ENCODE measurements around the gene UBR3. TPM values are rescaled to one million over a fixed set of nuclear protein-coding genes. Genes with fewer than 3 reads are reported as not detected.
"Not testable (repeated sequence)": the region's sequence is repeated elsewhere in the genome, so short reads cannot be mapped to it uniquely, and the experiment has no call there.

UBR3 gene
- 15.4 TPM for polyA plus RNA-seq (2013, experiment 1 of 2; ENCODE audit: insufficient read length)
- 15.6 TPM for polyA plus RNA-seq (2013, experiment 2 of 2; ENCODE audit: insufficient read length)

DNA sequence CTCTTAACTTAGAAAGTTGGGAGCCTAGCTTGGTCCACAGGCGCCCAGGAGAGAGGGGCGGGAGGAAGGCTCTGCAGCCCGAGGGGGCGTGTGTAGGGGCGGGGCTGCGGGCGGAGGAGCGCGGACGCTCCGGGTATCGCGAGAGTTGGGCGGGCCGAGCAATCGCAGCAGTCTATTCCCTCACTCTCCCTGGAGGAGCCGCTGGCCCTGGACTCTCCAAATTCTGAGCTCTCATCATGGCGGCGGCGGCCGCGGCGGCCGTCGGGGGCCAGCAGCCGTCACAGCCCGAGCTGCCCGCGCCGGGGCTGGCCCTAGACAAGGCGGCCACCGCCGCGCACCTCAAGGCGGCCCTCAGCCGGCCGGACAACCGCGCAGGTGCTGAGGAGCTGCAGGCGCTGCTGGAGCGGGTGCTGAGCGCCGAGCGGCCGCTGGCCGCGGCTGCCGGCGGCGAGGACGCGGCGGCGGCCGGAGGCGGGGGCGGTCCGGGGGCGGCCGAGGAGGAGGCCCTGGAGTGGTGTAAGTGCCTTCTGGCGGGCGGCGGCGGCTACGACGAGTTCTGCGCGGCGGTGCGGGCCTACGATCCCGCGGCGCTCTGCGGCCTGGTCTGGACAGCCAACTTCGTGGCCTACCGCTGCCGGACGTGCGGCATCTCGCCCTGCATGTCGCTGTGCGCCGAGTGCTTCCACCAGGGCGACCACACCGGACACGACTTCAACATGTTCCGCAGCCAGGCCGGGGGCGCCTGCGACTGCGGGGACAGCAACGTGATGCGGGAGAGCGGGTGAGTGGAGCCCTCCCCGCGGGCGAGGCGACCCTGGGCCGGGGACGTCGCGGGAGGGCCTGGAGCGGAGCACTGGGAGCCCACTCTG, at the start of gene UBR3:
TSS of gene UBR3 (plus strand) at position 183 of the 869 bp plus-strand sequence. CDS start at position 237, 54 bp downstream.
- DNase-seq: peak; percentile 93

DNA sequence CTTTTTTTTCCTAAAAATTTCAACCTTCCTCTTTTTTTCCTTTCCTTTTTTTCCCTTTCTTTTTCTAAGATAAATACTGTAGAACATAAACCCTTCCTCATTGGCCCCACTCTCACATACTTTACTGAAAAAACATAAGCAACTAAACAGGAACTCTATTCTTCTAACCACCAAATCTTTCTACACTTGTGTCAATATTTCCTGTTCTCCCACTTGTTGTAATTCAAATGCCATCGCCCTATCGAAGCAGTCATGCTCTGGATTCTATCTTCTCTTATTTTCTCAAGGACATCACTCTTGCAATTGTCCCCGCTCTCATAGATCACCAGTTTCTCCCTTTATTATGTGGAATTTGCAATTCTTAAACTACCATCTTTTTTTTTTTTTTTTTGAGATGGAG, 48.8 kb upstream of the UBR3 start:
- no peak for DNase-seq

DNA sequence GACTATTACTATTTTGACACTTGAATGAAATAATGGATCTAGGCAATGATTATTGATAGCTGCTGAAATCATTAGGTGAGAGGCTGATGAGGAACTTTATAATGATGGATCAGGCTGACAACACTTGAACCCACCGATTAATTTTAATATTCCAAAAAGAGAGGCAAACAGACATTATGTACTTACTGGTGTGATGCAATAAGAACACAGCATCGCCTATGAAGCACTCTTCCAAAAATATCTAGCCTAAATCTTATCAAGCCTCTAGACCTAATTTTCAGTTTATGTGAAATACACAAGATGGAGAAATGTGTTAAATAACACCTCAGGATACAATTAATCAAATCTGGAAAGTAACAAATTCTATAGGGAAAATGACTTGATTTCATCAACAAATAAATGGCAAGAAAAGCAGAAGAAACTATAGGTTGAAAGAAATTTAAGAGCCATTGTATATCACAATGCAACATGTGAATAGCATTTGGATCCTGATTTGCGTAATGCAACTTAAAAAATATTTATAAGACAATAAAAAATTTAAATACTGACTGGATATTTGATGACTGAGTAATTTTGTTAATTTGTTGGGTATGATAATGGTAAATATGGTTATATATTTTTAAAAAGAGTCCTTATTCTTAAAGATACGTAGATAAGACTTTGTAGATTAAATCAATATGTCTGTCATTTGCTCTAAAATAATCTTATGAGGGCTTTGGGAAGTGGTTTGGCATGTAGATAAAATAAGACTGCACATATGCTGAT, 45.8 kb upstream of the UBR3 start:
- DNase-seq: no peak

- no peak for DNase-seq
These were observed 44.7 kb upstream of the UBR3 start for GRCh38 chr2:169782513-169782912.

- DNase-seq: no peak
These were observed 36.7 kb upstream of the UBR3 start for GRCh38 chr2:169790581-169790980.

GRCh38 chr2:169795181-169795580, 32.1 kb upstream of the UBR3 start:
- DNase-seq: no peak

- no peak for DNase-seq
These were observed 30.8 kb upstream of the UBR3 start for GRCh38 chr2:169796441-169796840.

DNA sequence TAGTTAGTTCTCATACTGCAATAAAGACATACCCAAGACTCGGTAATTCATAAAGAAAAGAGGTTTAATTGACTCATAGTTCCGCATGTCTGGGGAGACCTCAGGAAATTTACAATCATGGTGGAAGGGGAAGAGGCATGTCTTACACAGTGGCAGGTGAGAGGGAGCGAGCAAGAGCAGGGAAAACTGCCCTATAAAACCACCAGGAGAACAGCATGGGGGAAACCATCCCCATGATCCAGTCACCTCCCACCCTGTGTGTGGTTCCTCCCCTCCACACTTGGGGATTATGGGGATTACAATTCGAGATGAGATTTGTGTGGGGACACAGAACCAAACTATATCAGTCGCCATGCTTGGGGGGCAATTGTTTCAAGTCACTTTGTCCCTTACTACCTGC, 29.7 kb upstream of the UBR3 start:
- no peak for DNase-seq

DNA sequence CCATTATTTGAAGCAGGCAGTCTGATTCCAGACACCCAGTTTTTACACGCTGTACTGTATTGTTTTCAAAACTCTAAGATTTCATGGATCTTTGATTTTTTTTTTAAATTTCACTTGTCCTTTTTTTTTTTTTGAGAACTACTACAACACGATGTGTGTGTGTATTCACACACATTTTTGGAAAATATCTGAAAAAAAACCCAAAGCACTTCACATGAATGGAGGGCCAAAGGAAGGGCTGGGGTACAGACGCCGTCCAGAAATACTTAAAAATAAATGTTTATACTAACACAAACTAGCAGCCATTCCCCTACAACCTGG, 28.9 kb upstream of the UBR3 start:
- no peak for DNase-seq

GRCh38 chr2:169798718-169799592, 28.3 kb upstream of the UBR3 start, which contains the start of gene SSB:
TSS of gene SSB (plus strand) at chr2:169798871. CDS start at chr2:169800961, 2,090 bp downstream.
- peak; percentile 91 for DNase-seq

DNA sequence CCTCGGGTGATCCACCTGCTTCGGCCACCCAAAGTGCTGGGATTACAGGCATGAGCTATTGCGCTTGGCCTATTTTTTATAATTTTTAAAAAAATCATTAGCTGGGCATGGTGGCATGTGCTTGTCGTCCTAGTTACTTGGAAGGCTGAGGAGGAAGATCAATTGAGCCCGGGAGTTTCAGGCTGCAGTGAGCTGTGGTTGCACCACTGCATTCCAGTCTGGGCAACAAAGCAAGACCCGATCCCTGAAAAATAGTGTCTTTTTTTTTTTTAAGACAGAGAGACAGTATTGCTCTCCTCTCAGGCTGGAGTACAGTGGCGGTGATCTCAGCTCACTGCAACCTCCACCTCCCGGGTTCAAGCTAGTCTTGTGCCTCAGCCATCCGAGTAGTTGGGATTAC, 23.8 kb upstream of the UBR3 start:
- DNase-seq: no peak

DNA sequence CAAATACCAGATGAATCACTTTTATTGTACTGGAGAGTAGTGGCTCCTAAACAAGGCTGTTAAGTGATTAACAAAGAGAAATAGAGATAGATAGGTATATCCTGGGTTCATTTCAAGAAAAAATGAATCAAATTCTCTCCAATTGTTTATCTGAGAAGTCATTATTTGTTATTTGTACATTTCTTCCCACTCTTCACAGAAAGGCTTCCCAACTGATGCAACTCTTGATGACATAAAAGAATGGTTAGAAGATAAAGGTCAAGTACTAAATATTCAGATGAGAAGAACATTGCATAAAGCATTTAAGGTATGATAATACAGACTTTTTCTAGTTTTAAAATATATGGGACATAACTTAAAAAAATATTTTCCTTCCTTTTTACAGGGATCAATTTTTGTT, 20.7 kb upstream of the UBR3 start:
- no peak for DNase-seq

- DNase-seq: peak; percentile 92
These were observed 19.0 kb upstream of the UBR3 start for GRCh38 chr2:169808221-169808620.

- peak; percentile 93 for DNase-seq
These were observed 11.4 kb upstream of the UBR3 start for GRCh38 chr2:169815849-169816248.

DNA sequence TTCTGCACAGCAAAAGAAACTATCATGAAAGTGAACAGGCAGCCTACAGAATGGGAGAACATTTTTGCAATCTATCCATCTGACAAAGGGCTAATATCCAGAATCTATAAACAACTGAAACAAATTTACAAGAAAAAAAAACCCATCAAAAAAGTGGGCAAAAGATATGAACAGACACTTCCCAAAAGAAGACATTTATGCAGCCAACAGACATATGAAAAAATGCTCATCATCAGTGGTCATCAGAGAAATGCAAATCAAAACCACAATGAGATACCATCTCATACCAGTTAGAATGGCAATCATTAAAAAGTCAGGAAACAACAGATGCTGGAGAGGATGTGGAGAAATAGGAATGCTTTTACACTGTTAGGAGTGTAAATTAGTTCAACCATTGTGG, 10.3 kb upstream of the UBR3 start:
- DNase-seq: not testable (repeated sequence)

GRCh38 chr2:169817369-169817768, 9.9 kb upstream of the UBR3 start:
- DNase-seq: not testable (repeated sequence)

DNA sequence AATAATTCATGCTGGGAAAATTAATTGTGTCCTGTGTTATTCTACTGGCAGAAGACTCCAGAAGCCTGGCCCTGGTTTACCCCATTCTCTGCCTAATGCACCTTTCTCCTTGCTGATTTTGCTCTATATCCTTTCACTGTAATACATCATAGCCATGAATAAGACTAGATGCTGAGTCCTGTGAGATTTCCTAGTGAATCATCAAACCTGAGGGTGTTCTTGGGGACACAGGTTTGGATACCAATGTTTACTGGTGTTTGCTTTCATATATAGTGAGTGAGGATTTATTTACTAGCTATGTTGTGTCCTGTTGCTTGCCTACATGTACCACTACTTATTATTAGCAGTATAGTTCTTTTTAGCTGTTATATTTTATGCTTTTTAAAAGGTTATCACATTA, 9.0 kb upstream of the UBR3 start:
- no peak for DNase-seq

DNA sequence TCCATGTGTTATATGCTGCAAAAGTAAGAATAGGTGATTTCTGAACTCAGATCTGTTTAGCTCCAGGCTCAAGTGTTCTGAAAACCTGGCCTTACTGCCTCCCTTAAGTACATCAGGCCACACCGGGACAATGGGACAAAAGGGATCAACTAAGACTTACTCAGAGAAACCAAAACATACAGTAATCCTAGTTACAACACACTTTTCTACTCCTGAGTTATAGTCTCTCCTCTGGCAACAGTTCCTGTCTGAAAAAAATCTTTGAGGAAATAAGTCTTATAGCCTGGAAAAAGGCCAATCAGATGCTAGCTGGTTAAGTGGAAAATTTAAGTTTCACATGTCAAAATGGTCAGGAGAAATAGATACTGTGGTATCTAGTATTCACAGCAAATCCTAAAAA, 8.1 kb upstream of the UBR3 start:
- DNase-seq: peak; percentile 33

DNA sequence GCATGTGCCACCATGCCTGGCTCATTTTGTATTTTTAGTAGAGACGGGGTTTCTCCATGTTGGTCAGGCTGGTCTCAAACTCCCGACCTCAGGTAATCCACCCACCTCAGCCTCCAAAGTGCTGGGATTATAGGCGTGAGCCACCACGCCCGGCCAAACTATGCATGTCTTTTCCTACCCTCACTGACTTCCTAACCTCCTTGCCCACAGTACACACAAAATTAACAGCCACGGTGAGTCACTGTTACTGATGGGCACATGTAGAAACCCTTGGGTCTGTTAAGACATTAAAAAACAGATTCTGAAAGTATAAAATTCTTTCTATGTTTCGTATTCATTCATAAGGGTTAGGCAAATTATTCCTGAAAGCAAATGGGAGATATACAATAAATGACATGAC, 7.2 kb upstream of the UBR3 start:
- peak; percentile 27 for DNase-seq

DNA sequence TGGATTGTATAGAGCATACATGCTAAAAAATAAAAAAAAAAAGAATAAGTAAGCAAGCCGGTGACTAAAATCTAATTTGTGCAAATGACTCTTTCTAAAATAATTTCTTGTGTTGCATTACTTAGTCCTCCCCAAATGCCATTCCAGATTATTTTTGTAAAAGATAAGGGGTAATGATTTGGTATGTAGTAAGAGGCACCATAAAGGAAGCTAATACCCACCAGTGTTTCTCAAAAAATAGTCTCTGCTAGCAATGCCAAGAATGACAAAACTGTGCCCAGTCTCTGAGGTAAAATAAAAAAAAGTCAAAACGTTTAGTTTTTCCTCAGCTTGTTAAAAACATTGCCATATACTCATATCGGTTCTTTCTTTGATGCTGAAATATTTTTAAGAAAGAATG, 5.2 kb upstream of the UBR3 start:
- DNase-seq: peak; percentile 37

DNA sequence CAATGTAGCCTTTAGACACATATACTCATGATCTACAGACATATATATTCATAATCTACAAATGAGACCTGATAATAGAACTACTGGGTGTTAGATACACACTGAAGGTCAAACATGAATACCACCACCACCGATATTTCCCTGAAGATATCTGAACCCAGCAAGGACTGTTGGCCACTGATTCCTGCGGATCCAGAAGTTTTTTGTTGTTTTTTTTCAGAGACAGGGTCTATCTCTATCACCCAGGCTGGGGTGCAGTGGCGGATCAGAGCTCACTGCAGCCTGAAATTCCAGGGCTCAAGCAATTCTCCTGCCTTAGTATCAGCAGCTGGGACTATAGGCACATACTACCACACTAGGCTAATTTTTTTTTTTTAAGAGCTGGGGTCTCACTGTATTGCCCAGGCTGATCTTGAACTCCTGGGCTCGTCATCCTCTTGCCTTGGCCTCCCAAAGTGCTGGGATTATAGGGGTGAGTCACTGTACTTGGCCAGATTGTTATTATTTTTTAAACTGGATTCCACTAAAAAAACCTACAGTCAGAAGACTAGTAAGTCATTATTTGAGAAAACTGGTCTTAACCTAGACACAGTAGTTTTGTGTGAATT, 4.4 kb upstream of the UBR3 start:
- DNase-seq: peak; percentile 26

DNA sequence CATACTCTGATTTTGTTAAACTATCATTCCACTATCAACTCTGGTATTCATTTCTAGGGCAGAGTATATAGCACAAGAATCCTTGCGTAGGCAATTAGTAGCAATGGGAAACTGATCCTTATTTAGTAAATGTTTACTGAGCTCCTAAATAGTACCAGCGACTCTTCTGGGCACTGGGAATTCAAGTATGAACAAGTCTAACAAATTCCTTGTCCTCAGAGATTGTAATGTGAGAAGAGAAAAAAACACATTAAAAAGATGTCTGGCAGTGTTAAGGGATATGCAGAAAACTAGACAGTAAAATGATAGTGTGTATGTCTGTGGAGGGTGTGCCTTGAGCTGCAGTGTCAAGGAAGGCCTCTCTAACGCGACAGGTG, 3.3 kb upstream of the UBR3 start:
- DNase-seq: no peak
